Fibroblast of peridontal ligament (primary cell): ENCODE measurements around the gene INTS6.

Source experiments
- DNase-seq: peaks from one replicate; pipeline ENCODE4 v3.0.0-alpha.2; 2010; ENCODE audit errors: extremely low read depth

The INTS6 gene

DNA sequence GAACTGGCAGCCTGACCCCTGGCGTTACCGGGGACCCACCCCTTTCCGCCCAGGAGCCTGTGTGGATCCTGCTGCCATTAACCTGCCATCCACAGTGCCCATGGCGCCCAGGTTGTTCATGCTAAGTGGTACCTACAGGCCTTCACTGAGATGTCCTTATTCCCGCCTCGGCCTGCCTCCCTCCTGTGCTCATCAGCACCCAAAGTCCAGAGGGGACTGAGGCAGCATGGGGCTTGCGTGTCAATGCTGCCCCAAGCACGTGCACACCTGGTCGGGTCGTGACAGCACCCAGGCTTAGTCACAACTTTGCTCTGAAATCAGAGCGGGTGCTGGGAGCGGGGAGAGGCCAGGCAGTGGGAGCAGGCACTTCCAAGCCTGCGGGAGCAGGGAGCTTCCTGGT lies 3.7 kb upstream of the INTS6 start:
- no peak for DNase-seq

DNA sequence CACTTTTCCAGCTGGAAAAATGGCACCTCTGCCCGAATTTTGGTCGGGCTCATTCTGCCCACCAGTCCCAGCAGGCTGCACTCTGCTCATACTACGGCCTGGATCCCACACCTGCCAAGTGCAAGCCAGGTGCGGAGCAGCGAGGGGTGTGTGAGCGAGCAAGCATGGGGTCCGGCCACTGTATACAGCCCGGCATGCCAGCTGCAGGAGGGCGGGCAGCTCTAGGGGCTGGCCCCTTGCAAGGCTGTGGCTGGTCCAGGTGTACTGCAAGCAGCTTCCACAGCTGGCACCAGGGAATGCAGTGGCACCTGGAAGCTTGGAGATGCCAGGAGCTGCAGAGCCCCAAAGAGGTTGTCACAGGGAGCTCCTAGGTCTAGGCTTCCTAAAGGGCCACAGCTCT lies 2.7 kb upstream of the INTS6 start:
- DNase-seq = no peak

- DNase-seq = peak; percentile 35
Measured at GRCh38 chr13:51453959-51454703, 1.3 kb upstream of the INTS6 start.

DNA sequence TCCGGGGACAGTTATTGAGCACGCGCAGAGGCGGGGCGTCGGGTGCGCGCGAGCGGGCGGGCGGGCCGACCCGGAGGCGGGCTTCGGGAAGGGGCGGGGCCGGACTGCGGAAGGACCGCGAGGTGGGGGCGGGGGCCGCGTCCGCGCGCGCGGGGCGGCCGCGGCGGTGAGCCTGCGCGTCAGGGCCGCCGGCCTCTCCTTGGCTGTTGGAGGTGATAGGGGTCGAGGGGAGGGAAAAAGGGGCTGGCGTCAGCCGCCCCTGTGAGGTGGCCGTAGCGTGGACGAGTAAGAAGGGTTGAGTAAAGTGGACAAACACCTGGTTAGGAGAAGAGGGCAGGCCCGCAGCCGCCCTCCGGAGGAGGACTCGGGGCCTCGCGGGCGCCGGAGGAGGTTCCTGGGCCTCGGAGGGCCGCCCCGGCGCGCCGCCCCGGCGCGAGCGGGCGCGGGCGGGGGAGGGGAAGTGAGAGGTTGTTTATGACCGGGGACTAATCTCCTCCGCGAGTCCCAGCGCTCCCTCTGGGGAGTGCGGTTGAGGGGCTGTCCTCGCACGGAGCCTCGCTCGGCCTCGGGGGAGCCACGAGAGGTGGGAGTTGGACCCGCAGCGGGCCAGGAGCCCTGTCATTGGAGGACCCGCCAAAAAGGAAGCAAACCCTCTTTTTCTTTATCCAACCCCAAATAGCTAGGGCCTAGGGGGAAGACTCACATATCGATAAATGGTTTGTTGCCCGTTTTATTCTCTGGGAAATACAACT lies 547 bp upstream of the INTS6 start:
- DNase-seq = no peak

DNA sequence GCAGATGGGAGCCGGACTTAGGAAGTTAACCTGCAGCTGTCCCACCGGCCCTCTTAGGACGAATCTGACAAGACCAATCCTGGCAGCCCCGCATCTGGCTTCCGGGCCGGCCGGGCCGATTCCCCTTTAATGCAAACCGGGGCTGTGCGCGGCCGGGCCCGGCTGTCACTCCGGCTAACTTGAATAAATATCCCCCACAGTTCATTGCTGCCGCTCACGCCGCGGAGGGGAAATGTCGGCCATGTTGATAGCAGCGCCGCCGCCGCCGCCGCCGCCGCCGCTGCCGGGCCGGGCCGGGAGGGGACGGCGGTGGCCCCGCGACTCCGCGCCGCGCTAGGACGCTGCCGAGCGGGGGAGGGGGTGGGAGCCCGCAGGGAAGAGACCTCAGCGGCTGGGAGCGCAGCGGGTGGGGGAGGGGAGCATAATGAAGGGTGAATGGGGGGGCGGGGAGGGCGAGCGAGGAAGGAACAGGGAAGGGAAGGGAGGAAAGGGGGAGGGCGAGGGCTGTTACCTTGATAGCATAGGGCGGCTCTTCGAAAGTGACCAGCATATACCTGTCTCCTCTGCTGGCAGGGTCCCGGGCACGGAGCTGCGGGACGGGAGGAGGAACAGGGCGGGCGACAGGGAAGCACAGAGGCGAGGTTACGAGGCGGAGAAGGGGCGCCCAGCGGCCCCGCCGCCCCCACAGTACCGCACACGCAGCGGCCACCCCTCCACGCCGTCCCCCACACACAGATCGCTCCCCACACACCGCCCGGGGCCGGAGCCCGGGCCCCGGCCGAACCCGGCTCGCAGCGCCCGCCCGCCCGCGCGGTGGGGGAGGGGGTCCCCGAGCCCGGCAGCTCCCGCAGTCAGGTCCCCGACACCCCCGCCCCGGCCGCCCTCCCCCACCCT lies 1.1 kb downstream of the INTS6 start:
- peak; percentile 60 for DNase-seq

GRCh38 chr13:51451134-51451466 lies 1.7 kb downstream of the INTS6 start:
- DNase-seq = no peak

DNA sequence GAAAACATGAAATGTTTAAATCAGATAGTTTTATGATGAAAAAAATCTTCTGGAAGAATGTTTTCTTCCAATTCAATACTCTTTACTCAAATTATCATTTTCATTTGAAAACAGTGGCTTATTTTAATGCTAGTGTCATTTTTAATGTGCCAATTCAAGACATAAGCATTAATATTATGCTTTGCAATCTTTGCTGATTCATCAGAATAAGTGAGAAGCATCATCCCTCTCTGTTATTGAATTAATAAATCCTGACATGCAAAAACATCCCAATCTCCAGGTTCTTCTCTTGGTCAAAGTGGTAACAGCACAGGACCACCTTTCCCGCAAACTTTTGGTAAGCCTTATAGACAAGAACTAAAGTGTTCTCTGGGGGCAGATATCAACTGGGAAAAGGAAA lies 3.8 kb downstream of the INTS6 start:
- no peak for DNase-seq

GRCh38 chr13:51444922-51445321 lies 7.9 kb downstream of the INTS6 start:
- DNase-seq = peak; percentile 83

- no peak for DNase-seq
Measured at GRCh38 chr13:51440381-51440780, 12.5 kb downstream of the INTS6 start.

DNA sequence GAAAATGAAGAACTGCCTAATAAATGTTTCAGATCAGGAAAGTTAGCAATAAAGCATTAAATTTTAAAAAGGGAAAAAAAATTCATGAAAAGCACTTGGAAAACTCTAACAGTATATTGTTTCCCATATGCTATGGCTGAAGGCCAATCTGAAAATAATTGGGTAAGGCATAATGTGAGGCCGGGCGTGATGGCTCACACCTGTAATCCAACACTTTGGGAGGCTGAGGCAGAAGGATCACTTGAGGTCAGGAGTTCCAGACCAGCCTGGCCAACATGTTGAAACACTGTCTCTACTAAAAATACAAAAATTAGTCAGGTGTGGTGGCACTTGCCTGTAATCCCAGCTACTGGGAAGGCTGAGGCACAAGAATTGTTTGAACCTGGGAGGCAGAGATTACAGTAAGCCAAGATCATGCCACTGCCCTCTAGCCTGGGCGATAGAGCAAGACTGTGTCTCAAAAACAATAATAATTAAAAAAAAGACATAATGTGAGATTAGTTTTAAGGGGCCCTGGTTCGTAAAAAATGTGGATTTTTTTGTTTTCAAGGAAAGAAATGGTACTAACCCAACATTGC lies 15.2 kb downstream of the INTS6 start:
- DNase-seq = no peak

- peak; percentile 69 for DNase-seq
Measured at GRCh38 chr13:51435002-51435578, 17.7 kb downstream of the INTS6 start.

DNA sequence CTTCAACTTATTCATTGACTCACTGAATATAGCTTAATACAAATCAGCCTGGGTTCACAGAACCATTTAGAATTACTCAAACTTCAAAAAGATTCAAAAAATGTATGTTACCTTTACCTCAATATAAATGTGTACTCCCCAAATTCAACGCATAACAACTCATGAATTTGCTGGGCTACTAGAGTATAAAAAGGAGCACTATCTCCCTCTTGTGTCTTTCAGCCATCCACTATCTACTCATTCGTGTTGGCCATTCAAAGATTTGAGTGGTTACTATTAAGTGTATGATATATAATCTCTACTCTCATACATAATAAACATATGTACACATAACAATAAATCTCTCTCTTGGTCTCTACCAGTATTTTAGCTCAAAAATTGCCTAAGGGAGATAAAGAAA lies 20.3 kb downstream of the INTS6 start:
- DNase-seq = no peak

DNA sequence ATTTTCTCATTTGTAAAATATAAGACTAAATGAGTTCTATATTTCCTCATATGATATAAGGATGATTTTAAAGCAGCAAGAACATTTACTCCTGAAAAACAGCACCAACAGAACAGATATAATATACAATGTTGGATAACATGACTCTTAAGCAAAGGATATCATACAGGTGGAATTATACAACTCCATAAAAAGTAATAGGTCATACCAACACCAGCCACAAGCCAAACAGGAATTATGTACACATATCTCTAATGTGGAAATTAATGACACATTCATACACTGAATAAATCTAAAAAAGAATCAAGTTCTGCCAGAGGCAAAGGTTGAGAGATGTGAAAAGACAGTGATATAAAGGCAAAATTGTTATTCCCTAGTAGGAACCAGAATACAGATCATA lies 25.9 kb downstream of the INTS6 start:
- no peak for DNase-seq

DNA sequence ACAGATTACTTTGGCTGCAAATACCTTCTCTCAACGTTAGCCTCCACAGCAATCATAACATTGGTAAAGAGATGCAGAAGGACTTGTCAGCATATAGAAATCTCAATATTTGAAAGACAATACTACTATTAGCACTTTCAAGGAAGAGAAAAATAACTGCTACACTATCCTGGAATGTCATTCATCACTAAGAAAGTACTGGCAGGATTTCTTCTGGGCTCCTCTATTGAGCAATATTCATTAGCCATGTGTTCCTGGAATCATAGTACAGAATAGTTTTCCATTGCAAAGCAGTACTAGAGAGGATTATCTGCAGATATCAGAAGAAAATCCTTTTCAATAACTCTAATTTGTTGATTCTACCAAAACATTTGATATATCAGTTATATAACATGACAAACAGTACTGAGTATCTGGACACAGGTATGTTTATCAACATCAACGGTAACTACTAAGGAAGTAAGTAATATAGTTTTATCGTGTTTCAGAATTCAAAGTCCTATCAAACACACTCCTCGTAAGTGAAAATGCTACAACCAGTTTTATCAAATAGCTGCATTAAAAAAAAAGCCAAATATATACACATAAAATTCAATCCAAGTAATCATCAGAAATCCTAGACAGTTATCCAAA lies 27.3 kb downstream of the INTS6 start:
- DNase-seq = peak; percentile 66

DNA sequence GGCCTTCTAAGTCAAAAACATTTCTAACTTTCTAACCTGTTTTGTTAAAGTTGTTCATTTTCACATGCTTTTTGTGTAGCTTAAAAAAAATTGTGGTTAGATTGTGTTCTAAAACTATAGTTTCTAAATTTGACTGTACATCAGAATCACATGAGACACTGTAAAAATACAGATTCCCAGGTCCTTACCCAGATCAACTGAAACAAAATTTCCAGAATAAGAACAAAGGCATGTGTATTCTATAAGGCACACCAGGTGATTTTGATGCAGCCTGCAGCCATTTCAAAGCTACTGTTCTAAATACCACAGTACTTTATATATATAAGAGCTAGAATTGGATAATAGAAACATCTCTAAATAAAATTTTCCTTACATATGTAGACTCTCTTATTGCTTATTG lies 29.1 kb downstream of the INTS6 start:
- DNase-seq = no peak

GRCh38 chr13:51422484-51422883 lies 30.4 kb downstream of the INTS6 start:
- DNase-seq = no peak

GRCh38 chr13:51420681-51421490 lies 31.9 kb downstream of the INTS6 start:
- DNase-seq = no peak

GRCh38 chr13:51419001-51419636 lies 33.7 kb downstream of the INTS6 start:
- DNase-seq = no peak

DNA sequence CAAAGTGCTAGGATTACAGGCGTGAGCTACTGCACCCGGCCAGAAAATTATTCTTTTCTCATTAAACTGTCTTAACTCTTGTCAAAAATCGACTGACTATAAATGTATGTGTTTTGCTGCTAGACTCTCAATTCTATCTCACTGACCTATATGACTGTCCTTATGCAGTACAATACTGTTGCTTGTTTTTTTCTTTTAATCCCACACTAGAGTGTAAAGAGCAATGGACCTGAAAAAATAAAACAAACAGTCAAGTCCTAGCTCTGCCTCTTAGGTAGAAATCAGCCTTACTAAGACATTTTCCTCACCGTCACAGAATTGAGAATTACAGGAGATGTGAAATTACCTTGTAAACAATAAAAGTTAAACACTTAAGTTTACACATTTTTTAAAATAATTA lies 35.1 kb downstream of the INTS6 start:
- DNase-seq = no peak

DNA sequence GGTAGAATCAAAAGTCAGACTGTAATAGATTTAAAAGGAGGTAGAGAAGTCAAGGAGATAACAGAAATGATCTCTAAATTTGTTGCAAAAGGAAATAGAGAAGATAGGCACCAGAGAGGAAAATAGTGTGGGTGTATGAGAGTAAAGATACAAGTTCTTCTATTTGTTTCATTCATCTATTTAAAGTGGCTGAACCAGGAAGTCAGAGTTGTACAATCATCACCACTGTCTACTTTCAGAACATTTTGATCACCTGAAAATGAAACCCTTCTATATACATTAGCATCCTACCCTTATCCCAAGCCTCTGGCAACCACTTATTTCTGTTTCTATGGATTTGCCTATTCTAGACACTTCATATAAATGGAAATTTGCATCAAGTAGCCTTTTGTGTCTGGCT lies 36.7 kb downstream of the INTS6 start:
- DNase-seq = no peak
